ENCODE results near the gene MAP6D1. TPM values are rescaled to one million over a fixed set of nuclear protein-coding genes. Genes with fewer than 3 reads are reported as not detected.
"Not testable (repeated sequence)": the region's sequence is repeated elsewhere in the genome, so short reads cannot be mapped to it uniquely, and the experiment has no call there.

MAP6D1 gene
- total RNA-seq, 1 donor, result 3.8 TPM

GRCh38 chr3:183796372-183796771, 29.0 kb downstream of the MAP6D1 start:
- H3K4me1 ChIP-seq (ENCODE audit: insufficient read depth, low read length), result no peaks in the 10 kb centered on the region
- H3K4me3 ChIP-seq (ENCODE audit: low read length), result no peak overlapping the region
- H3K9me3 ChIP-seq (ENCODE audit: low read depth, low read length), result no peaks in the 10 kb centered on the region
- H3K27me3 ChIP-seq (ENCODE audit: insufficient read depth, low read length), result no peaks in the 10 kb centered on the region

DNA sequence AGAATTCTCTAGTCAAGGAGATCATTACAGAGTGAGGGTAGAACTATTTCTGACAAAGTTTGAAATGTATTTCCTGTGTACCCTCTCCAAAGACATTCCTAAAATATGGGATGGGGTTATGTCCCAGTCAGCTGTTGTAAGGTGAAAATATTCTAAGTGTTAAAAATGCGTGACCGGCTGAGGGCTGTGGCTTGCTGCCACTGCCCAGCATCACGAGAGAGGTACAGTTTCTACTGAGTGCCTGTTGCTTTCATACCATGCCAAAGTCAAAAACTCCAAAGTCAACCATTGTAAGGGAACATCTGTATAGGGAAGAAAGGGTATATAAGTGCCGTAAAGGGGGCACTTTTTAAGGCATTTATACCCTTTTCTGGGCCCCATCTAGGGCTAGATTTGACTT, 30.9 kb downstream of the MAP6D1 start:
- no peak overlapping the region for H3K4me3 ChIP-seq (ENCODE audit: low read length)
- H3K4me1 ChIP-seq (ENCODE audit: insufficient read depth, low read length), result no peaks in the 10 kb centered on the region
- no peaks in the 10 kb centered on the region for H3K9me3 ChIP-seq (ENCODE audit: low read depth, low read length)
- no peaks in the 10 kb centered on the region for H3K27me3 ChIP-seq (ENCODE audit: insufficient read depth, low read length)

GRCh38 chr3:183792976-183793375, 32.4 kb downstream of the MAP6D1 start:
- Histone ChIP-seq H3K27me3 (ENCODE audit: insufficient read depth, low read length) (no peaks in the 10 kb centered on the region), H3K9me3 (ENCODE audit: low read depth, low read length) (no peaks in the 10 kb centered on the region), H3K4me3 (ENCODE audit: low read length) (no peak overlapping the region), H3K4me1 (ENCODE audit: insufficient read depth, low read length) (no peaks in the 10 kb centered on the region)

GRCh38 chr3:183790700-183791099, 34.7 kb downstream of the MAP6D1 start:
- Histone ChIP-seq H3K27me3 (ENCODE audit: insufficient read depth, low read length) (no peaks in the 10 kb centered on the region), H3K9me3 (ENCODE audit: low read depth, low read length) (no peaks in the 10 kb centered on the region), H3K4me1 (ENCODE audit: insufficient read depth, low read length) (no peaks in the 10 kb centered on the region), H3K4me3 (ENCODE audit: low read length) (no peak overlapping the region)

DNA sequence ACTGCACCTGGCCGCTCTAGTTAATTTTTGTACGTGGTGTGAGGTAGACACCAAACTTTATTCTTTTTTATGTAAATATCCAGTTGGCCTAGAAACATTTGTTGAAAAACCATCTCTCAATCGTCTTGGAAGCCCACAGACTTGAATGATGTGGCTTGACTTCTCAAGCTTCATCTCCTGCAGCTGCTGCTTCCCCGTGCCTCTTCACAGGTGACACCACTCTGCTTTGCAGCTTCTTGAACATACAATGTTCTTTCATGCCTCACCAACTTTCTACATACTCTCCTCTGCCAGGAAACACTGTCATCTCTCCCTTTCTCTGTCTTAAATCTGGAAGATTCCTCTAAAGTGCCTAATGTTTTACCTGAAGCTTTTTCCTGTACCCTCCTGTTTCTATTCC, 35.6 kb downstream of the MAP6D1 start:
- peaks cover under 1% of the 10 kb centered on the region for H3K4me1 ChIP-seq (ENCODE audit: insufficient read depth, low read length)
- H3K27me3 ChIP-seq (ENCODE audit: insufficient read depth, low read length), result no peaks in the 10 kb centered on the region
- H3K9me3 ChIP-seq (ENCODE audit: low read depth, low read length), result no peaks in the 10 kb centered on the region
- H3K4me3 ChIP-seq (ENCODE audit: low read length), result no peak overlapping the region

DNA sequence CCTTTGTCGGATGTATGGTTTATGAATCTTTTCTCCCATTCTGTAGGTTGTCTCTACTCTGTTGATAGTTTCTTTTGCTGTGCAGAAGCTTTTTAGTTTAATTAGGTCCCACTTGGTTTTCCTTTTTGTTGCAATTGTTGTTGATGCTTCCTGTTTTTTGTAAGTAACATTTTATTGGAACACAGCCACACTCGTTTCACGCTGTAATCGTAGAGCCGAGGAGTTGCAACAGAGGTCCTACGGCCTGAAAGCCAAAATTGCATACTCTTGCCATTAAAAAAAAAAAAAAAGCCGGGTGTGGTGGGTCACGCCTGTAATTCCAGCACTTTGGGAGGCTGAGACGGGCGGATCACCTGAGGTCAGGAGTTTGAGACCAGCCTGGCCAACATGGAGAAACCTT, 40.9 kb downstream of the MAP6D1 start:
- H3K9me3 ChIP-seq (ENCODE audit: low read depth, low read length); H3K27me3 ChIP-seq (ENCODE audit: insufficient read depth, low read length); H3K4me3 ChIP-seq (ENCODE audit: low read length): not testable (repeated sequence)
- peaks cover 43% of the 10 kb centered on the region for H3K4me1 ChIP-seq (ENCODE audit: insufficient read depth, low read length)

DNA sequence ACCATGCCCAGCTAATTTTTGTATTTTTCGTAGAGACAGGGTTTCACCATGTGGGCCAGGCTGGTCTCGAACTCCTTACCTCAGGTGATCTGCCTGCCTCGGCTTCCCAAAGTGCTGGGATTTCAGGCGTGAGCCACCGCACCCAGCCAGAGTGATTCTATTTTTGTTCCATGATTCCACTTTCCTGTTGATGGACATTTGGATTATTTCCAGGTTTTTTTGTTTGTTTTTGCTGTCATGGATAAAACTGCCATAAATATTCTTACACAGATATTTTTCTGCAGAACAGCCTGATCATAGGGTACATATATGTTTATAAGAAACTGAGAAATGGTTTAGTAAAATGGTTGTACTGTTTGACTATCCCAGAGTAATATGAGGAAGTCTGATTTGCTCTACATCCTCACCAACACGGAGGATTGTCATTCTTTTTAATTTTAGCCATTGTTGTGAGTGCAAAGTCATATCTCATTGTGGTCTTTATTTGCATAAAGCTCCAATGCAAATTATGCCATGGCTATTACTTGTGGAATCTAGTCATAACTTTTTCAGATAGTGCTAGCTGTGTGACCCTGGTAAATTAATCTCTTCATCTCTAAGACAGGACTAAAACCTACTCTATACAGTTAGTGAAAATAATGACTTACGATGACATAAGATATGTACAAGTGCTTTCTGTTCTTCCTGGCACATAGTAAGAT, 42.7 kb downstream of the MAP6D1 start:
- H3K4me3 ChIP-seq (ENCODE audit: low read length), result no peak overlapping the region
- peaks cover 47% of the 10 kb centered on the region for H3K4me1 ChIP-seq (ENCODE audit: insufficient read depth, low read length)
- H3K27me3 ChIP-seq (ENCODE audit: insufficient read depth, low read length), result no peaks in the 10 kb centered on the region
- no peaks in the 10 kb centered on the region for H3K9me3 ChIP-seq (ENCODE audit: low read depth, low read length)

DNA sequence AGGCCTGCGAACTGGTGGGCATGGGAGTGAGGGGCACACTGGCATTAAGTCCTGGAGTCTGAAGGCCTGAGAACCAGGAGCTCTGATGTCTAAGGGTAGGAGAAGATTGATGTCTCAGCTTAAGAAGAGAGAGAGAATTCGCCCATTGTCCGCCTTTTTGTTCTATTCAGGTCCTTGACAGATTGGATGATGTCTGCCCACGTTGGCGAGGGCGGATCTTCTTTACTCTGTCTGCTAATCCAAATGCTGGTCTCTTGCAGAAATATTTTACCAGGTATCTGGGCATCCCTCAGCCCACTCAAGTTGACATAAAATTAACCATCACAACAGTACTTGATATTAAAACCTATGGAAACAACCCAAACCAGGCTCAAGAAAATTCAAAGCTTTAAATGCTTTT, 44.1 kb downstream of the MAP6D1 start:
- Histone ChIP-seq H3K4me3 (ENCODE audit: low read length) (no peak overlapping the region), H3K9me3 (ENCODE audit: low read depth, low read length) (no peaks in the 10 kb centered on the region), H3K27me3 (ENCODE audit: insufficient read depth, low read length) (no peaks in the 10 kb centered on the region), H3K4me1 (ENCODE audit: insufficient read depth, low read length) (peaks cover 61% of the 10 kb centered on the region)

DNA sequence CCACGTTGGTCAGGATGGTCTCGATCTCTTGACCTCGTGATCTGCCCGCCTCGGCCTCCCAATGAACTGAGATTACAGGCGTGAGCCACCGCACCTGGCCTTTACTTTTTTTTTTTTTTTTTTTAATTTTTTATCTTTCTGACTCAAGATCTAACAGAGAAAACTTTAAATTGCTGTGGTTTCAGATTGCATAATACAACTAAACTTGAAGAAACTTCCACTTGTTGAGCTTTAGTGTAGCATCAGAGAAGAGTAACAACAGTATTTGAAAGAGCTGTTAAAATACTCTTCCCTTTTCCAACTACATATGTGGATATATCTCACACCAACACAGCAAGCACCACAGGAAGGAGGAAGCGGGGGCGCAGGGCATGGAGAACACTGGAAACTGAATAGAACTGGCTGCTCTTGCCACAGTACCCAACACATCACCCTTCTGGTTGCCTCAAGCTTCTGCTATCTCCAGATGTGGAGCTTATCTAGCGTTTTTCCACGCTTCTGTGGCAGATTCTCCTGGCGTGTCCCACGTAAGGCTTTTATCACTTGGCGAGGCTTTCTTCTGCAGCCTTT, 45.4 kb downstream of the MAP6D1 start:
- no peaks in the 10 kb centered on the region for H3K27me3 ChIP-seq (ENCODE audit: insufficient read depth, low read length)
- no peak overlapping the region for H3K4me3 ChIP-seq (ENCODE audit: low read length)
- H3K9me3 ChIP-seq (ENCODE audit: low read depth, low read length), result no peaks in the 10 kb centered on the region
- H3K4me1 ChIP-seq (ENCODE audit: insufficient read depth, low read length), result peaks cover 72% of the 10 kb centered on the region

GRCh38 chr3:183777016-183777618, 48.3 kb downstream of the MAP6D1 start:
- Histone ChIP-seq H3K4me3 (ENCODE audit: low read length) (no peak overlapping the region), H3K4me1 (ENCODE audit: insufficient read depth, low read length) (peaks cover 45% of the 10 kb centered on the region), H3K27me3 (ENCODE audit: insufficient read depth, low read length) (no peaks in the 10 kb centered on the region), H3K9me3 (ENCODE audit: low read depth, low read length) (no peaks in the 10 kb centered on the region)

- not testable (repeated sequence) for H3K27me3 ChIP-seq (ENCODE audit: insufficient read depth, low read length); H3K9me3 ChIP-seq (ENCODE audit: low read depth, low read length); H3K4me3 ChIP-seq (ENCODE audit: low read length)
- peaks cover 45% of the 10 kb centered on the region for H3K4me1 ChIP-seq (ENCODE audit: insufficient read depth, low read length)
Measured at GRCh38 chr3:183776451-183776850, 48.9 kb downstream of the MAP6D1 start.

- Histone ChIP-seq H3K4me1 (ENCODE audit: insufficient read depth, low read length) (peaks cover 43% of the 10 kb centered on the region), H3K4me3 (ENCODE audit: low read length) (no peak overlapping the region), H3K9me3 (ENCODE audit: low read depth, low read length) (no peaks in the 10 kb centered on the region), H3K27me3 (ENCODE audit: insufficient read depth, low read length) (no peaks in the 10 kb centered on the region)
Measured at GRCh38 chr3:183775781-183776180, 49.6 kb downstream of the MAP6D1 start.

GRCh38 chr3:183774631-183775030, 50.7 kb downstream of the MAP6D1 start:
- H3K4me1 ChIP-seq (ENCODE audit: insufficient read depth, low read length), result peaks cover 33% of the 10 kb centered on the region
- H3K4me3 ChIP-seq (ENCODE audit: low read length), result no peak overlapping the region
- no peaks in the 10 kb centered on the region for H3K27me3 ChIP-seq (ENCODE audit: insufficient read depth, low read length)
- H3K9me3 ChIP-seq (ENCODE audit: low read depth, low read length), result no peaks in the 10 kb centered on the region

DNA sequence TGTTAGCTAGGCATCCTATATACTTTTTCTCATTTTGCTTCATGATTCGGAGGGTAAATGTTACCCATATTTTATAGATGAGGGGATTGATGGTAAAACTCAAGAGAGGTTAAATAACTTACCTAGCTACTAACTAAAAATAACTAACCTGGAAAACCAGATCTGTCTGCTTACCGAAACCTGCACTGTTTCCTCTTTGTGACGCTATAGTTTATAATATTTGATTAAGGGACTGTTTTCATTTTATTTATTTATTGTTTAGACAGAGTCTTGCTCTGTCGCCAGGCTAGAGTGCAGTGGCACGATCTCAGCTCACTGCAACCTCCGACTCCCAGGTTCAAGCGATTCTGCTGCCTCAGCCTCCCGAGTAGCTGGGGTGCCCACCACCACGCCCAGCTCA, 55.9 kb downstream of the MAP6D1 start:
- H3K4me1 ChIP-seq (ENCODE audit: insufficient read depth, low read length), result peaks cover 9% of the 10 kb centered on the region
- H3K27me3 ChIP-seq (ENCODE audit: insufficient read depth, low read length), result no peaks in the 10 kb centered on the region

GRCh38 chr3:183768114-183768513, 57.3 kb downstream of the MAP6D1 start:
- Histone ChIP-seq H3K4me1 (ENCODE audit: insufficient read depth, low read length) (peaks cover 9% of the 10 kb centered on the region), H3K27me3 (ENCODE audit: insufficient read depth, low read length) (no peaks in the 10 kb centered on the region), H3K4me3 (ENCODE audit: low read length) (no peak overlapping the region), H3K9me3 (ENCODE audit: low read depth, low read length) (no peaks in the 10 kb centered on the region)

More for the DNA sequence above, 55.9 kb downstream of the MAP6D1 start:
- H3K4me3 ChIP-seq (ENCODE audit: low read length), result no peak overlapping the region
- no peaks in the 10 kb centered on the region for H3K9me3 ChIP-seq (ENCODE audit: low read depth, low read length)

Measured in mononuclear cell (primary cell).